ENCODE results near the gene TRAPPC12.

DNA sequence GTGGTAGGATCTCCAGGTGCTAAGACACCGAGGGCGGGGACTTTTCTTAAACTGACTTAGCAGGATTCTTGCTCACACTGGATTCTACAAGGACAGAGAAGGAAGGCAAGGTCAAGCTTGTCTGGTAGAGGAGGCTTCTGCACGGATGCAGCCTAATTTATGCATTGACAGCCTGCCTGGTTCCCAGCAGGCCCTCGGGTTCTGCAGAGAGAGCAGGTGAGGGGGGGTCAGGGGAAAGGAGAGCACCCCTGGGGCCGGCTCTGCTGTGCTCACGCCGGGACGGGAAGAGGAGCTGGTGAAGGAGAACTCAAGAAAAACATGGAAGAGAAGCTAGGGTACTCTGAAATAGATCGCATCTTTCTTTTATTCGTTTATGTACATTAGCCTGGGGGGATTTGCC is 93.5 kb downstream of the TRAPPC12 start:
- TF ChIP-seq, protein P1, sequence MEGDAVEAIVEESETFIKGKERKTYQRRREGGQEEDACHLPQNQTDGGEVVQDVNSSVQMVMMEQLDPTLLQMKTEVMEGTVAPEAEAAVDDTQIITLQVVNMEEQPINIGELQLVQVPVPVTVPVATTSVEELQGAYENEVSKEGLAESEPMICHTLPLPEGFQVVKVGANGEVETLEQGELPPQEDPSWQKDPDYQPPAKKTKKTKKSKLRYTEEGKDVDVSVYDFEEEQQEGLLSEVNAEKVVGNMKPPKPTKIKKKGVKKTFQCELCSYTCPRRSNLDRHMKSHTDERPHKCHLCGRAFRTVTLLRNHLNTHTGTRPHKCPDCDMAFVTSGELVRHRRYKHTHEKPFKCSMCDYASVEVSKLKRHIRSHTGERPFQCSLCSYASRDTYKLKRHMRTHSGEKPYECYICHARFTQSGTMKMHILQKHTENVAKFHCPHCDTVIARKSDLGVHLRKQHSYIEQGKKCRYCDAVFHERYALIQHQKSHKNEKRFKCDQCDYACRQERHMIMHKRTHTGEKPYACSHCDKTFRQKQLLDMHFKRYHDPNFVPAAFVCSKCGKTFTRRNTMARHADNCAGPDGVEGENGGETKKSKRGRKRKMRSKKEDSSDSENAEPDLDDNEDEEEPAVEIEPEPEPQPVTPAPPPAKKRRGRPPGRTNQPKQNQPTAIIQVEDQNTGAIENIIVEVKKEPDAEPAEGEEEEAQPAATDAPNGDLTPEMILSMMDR (IDR thresholded peaks at IDR 0.05): no peak
- no peak for TF ChIP-seq POLR2A (IDR thresholded peaks at IDR 0.05)
